HG03159 (cell line): ENCODE results near the gene GMPR2.
"Not testable (repeated sequence)": the region's sequence is repeated elsewhere in the genome, so short reads cannot be mapped to it uniquely, and the experiment has no call there.

ENCODE experiments used
- ATAC-seq: cut with Tn5 transposase; IDR thresholded peaks from one replicate; pipeline ENCODE4 v1.9.1; 2021; ENCODE audit warnings: mild to moderate bottlenecking, moderate library complexity; ENCODE audit not compliant: unreplicated experiment

Gene GMPR2

GRCh38 chr14:24198814-24199524 is 33.8 kb upstream of the GMPR2 start:
- no peak for ATAC-seq

- ATAC-seq = not testable (repeated sequence)
Observed at GRCh38 chr14:24202538-24202937, 30.2 kb upstream of the GMPR2 start.

- not testable (repeated sequence) for ATAC-seq
Observed at GRCh38 chr14:24203249-24203886, 29.4 kb upstream of the GMPR2 start.

GRCh38 chr14:24204163-24205146 is 28.3 kb upstream of the GMPR2 start:
- ATAC-seq = no peak

GRCh38 chr14:24206260-24207103 is 26.2 kb upstream of the GMPR2 start:
- ATAC-seq = no peak

GRCh38 chr14:24207104-24207551 is 25.6 kb upstream of the GMPR2 start:
- no peak for ATAC-seq

- no peak for ATAC-seq
Observed at GRCh38 chr14:24207625-24208024, 25.1 kb upstream of the GMPR2 start.

GRCh38 chr14:24211311-24211710 is 21.4 kb upstream of the GMPR2 start:
- ATAC-seq = no peak

GRCh38 chr14:24212924-24213865 is 19.5 kb upstream of the GMPR2 start, which contains the start of gene CHMP4A:
Gene CHMP4A (minus strand): TSS chr14:24213488. CDS start chr14:24213439, 49 bp downstream.
- peak; percentile 73 for ATAC-seq

- ATAC-seq = no peak
Observed at GRCh38 chr14:24213866-24214662, 18.7 kb upstream of the GMPR2 start.

- peak; percentile 60 for ATAC-seq
Observed at GRCh38 chr14:24215495-24216344, 17.0 kb upstream of the GMPR2 start, which contains the start of gene MDP1. Gene MDP1 (minus strand): TSS chr14:24216066. CDS start chr14:24215955, 111 bp downstream.

- ATAC-seq = no peak
Observed at GRCh38 chr14:24216345-24216699, 16.4 kb upstream of the GMPR2 start.

- not testable (repeated sequence) for ATAC-seq
Observed at GRCh38 chr14:24216876-24217275, 15.9 kb upstream of the GMPR2 start.

- no peak for ATAC-seq
Observed at GRCh38 chr14:24219080-24219479, 13.6 kb upstream of the GMPR2 start.

GRCh38 chr14:24219521-24219920 is 13.2 kb upstream of the GMPR2 start:
- ATAC-seq = no peak

GRCh38 chr14:24222987-24223386 is 9.7 kb upstream of the GMPR2 start:
- ATAC-seq = not testable (repeated sequence)

- ATAC-seq = no peak
Observed at GRCh38 chr14:24224618-24225071, 8.1 kb upstream of the GMPR2 start.
